ENCODE results near the gene UBXN10.

Gene UBXN10

DNA sequence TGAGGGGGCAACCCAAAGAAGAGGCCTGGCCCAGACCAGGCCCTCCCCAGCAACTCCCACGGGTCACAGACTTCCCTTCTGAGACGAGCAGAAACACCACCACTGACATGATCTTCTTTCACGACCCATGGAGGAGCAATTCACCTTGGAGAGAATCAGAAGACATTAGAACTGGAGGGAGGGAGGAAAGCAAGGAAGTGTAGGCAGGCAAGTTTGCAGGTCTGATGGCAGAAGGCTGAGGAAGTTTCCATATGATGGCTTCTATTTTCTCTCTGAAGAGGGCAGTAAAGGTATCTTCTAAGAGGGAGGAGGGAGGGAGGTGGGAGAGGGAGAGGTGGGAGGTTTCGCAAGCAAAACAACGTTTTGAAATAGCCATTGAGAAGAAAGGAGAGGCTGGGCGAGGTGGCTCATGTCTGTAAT is 1.4 kb upstream of the UBXN10 start:
- DNase-seq = no peak

GRCh38 chr1:20184997-20185833 is 681 bp upstream of the UBXN10 start:
- no peak for DNase-seq

GRCh38 chr1:20187103-20187812 is 1.4 kb downstream of the UBXN10 start:
- no peak for DNase-seq

DNA sequence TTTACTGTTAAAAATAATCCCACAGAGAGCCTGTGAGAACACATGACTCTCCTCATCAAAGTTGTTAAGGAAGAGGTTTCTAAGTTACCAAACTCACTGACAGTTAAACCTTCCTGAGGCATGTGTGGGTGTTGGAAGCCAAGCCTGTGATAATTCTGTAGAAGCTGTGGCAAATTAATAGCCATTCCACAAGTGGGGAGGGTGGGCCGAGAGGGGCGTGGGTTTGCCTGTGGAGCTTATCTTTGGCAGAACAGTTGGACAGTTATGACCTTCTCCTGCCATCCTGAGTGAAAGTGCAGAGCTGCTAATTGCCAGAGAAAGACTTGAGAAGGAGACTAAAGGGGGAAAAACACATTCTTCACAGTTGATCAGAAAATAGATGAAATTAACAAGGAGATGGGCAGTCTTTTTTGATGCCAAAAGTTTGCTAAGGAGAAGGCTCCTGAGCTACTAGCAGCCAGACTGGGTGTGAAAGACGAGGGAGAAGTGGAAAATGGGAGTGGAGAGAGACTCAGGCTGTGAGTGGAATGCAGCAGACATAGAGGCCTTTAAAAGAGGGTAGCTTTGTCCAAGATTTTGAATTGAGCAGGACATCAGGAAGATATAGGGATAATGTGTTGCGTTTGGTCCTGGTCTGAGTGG is 2.0 kb downstream of the UBXN10 start:
- DNase-seq = no peak

DNA sequence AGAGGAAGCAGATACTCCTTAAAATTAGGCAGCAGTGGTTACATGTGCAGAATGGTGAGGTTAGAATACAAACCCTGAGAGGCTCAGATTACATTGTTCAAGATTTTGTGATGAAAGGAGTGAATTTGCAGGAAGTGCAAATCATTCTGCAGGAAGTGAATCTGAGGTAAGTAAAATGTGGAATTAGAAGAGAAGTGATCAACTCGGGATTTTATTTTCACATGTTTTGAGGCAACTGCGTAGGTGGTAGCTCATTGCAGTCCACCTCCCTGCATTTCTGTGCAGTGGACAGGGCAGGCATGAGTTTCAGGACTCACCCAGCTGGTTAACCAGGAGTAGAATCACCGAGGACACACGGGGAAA is 2.5 kb downstream of the UBXN10 start:
- no peak for DNase-seq

- DNase-seq = no peak
Measured at GRCh38 chr1:20189664-20190063, 3.8 kb downstream of the UBXN10 start.

DNA sequence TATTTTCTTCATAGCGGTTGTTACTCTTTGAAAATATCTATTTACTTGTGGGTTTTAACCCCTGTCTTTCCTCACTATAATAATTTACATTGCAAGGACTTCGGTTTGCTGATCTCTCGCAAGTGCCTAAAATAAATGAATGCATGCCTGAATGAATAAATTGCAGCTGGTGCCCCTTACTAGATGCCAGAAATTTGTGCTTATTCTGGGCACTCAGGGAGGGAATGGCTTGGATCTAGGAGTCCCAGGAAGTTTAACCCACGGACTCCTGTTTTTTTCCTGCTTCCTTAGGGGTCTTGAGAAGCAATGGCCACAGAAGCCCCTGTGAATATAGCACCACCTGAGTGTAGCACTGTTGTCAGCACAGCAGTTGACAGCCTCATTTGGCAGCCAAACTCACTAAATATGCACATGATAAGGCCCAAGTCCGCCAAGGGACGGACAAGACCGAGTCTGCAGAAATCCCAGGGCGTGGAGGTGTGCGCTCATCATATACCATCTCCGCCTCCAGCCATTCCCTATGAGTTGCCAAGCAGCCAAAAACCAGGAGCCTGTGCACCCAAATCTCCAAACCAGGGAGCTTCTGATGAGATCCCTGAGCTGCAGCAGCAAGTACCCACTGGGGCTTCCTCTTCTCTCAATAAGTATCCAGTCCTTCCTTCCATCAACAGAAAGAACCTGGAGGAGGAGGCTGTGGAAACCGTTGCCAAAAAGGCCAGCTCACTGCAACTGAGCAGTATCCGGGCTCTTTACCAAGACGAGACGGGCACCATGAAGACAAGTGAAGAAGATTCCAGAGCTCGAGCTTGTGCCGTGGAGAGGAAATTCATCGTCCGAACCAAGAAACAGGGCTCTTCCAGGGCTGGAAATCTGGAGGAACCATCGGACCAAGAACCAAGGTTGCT is 4.6 kb downstream of the UBXN10 start:
- DNase-seq = no peak

DNA sequence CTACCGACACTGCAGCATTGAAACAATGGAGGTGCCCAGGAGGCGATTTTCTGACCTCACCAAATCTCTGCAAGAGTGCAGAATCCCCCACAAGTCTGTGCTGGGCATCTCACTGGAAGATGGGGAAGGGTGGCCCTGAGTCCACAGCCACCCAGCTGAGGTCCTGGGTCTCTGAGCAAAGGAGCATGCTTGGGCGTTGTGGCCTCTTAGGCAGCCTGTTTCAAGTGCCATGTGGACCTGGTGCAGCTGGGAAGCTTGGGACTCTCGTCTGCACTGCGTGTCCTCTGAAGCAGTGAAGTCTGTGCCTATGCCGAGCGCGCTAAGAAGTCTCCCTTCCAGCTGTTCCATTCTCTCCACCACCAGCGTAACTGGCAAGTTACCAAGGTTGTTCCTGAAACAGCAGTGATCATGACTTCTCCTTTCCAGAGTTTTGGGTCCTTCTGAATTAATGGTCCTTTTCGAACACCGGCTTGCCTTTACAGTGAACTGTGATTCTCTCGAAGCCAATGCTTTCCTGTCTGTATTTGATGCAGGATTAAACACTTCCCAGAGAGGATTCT is 5.5 kb downstream of the UBXN10 start:
- no peak for DNase-seq

DNA sequence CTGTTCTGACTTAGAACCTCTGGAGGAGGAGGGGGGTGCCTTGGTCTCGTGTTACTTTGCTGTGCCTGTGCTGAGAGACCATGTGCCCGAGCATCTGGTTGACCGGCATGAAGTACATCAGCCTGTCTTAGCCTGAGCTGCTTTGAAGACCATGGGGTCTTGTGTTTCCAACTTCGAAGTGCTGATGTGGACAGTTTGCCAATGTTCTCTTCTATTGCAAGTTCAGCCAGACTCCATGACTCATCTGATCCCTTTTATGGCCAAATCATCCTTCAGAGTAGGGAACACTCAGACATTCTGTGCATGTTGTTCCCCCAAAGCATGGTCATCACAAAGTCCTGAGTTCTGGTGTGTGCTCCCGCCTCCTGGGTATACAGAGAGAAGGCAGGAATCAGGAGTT is 6.5 kb downstream of the UBXN10 start:
- DNase-seq = no peak

GRCh38 chr1:20192871-20193411 is 7.0 kb downstream of the UBXN10 start:
- no peak for DNase-seq

DNA sequence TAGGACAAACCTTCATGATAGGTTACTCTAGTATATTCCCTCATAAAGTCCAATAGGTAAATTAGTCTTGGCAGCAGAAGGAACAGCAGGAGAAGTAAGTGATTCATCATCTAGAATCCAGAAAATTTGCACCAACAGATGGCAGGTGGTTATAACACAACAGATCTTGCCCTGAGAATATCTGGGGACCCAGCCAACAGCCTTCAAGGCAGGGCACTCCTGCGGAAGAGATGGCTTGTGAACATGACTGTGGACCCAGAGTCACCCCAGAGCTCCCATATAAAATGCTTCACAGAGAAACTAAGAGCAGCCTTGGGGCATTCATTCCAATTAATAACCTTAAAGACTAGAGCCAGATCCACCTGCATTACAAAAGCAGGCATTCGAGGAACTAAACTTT is 8.3 kb downstream of the UBXN10 start:
- no peak for DNase-seq

DNA sequence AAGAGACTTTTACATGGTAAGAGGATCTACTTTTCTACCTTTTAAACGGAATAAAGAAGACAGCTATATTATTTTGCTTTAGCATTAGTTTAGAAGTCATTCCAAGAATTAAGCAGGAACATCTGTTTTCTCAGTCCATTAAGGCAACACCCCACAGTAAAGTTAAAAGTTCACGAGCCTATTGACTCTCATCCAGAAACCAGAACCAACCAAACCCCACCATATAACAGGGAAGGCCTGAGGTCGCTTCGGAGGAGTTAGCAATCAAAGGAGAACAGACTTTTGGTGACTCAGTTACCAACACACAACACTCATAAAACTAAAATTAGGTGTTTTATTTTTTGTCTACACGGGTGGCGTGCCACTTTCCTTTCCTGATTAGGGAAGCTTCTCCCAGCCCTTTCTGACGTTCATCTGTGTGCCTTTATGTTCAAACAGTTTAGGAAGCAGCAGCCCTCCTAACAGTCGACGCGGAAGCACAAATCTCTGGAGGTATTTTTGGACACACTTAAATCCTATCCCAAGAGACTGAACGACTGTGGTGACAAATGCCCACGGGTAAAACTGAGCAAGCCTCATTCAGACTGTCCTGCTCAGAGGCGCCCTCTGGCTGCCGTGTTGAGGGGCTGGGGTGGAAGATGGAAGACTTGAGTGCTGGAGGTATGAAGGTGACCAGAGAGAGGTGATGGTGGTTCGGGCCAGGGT is 9.0 kb downstream of the UBXN10 start:
- DNase-seq = peak; percentile 45

- DNase-seq = no peak
Measured at GRCh38 chr1:20195462-20195780, 9.5 kb downstream of the UBXN10 start.

GRCh38 chr1:20197329-20197791 is 11.5 kb downstream of the UBXN10 start:
- no peak for DNase-seq

DNA sequence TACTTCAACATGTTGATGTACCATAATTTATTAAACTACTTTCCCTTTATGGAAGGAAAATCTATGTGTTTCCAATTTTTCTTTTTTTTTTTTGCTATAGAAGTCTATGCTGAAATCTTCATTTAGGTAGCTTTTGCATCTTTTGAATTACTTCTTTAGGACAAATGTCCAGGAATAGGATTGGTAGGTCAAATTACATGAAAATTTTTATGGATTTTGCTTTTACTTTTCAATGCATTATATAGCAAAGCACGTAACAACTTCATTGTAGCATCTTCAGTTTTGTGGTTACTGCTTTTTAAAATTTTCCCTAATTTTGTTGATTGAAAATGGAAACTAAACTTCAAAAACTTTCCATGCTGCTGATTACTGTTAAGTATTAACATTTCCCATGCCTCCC is 12.4 kb downstream of the UBXN10 start:
- DNase-seq = no peak

DNA sequence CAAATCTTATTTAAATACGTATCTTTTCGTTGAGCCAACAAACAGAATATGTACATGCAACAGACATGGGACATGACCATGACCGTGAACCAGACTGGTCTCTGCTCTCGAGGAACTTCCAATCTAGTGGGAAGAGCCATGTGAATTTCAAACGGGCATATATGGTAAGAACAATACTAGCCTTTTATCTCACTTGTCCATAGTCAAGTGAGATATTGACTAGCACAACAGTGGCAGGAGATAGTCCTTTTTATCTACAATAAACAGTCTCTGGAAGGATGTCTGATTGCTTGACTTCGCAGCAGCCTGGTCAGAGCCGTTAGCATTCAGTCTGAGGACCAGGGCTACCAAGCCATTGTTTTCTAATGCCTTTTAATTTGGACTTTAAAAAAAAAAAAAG is 13.0 kb downstream of the UBXN10 start:
- no peak for DNase-seq

DNA sequence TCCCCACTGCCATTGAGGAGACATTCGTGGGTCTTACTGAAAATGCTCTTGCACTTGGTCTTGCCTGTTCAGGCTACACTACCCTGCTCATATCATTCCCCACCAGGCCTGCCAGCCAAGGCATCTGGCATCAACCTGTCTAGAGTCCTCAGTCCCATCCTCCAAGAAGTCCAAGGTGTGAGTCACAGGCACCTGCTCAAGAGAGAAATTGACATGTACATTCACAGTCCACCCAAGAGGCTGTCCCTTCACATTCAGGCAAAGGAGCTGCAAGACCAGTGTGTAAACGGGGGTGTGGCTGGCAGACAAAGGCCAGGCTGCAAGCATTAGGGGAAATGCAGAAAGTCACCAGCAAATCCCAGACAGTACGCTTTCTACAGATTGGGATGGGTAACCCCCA is 13.5 kb downstream of the UBXN10 start:
- DNase-seq = no peak

DNA sequence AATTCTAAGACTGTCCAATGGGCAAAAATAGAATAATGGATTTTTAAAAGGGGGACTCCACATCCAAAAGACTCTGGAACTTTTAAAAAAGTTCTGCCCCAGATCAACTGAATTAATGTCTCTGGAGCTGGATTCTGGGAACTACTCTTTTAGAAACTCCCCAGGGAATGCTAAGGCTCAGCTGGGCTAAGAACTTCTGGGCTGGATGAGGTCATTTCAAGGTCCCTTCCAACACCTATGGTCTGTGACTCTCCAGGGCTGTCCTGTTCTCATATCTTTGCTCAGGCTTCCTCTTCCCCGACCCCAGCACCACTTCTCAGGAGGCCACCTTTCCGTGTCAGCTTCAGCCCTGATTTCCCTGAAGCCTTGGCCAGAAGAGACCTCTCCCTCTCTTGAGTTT is 13.9 kb downstream of the UBXN10 start:
- DNase-seq = no peak

DNA sequence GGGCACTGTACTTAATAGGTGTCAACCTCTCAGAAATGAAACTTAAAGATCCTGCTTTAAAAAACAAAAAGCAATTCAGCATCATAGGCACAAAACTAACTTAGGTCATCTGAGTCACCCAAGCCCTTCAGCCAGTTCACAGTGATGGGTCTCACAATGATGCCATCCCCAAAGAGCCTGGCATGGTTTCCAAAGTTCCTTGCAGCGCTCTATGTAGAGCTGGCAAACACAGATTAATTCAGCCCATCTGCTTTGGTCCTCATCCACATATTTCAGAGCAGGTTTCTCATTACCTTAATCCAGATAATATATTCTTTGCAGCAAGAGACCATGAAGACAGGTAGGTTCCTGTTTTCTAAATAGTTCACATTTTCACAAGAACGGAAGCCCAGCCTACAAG is 15.1 kb downstream of the UBXN10 start:
- no peak for DNase-seq

DNA sequence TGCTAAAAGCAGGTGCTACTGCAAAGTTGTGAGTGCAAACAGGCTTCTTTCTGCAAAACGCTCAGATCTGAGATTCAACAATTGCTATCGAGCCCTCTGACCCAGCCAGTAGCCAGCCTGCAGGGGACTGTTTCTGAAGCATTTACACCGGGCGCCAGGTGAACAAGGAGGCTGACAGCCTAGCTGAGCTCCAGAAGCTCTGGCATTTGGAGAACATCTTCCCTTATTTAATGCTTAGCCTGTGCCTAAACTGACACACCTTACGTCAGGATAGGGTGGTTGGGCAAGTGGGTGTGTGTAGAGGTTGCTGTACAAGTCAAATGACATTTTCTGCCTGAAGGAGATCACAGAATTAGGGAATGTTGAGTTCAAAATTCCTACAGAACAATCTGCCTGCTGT is 16.3 kb downstream of the UBXN10 start:
- DNase-seq = no peak

- DNase-seq = no peak
Measured at GRCh38 chr1:20207546-20207945, 21.6 kb downstream of the UBXN10 start.

DNA sequence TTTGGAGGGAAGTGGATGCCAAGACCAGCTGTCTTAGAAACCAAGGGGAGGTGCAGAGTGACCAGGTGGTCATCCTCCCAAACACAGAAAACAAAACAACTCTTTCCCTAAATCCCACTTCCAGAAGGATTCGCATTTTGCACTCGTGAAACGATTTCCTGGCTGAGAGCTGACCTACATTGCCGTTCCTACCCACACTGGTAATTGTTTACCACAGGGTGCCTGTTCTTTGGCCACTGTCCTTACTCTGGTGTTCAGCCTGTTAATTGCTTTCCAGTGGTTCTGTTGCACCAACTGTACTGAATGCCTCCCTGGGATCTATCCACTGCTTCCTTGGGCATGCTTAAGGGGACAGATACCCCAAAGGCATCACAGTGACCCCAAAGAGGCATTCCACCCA is 23.6 kb downstream of the UBXN10 start:
- no peak for DNase-seq

Measured in left hindlimb (tissue), 1 donor.